T follicular helper cell (primary cell): ENCODE data around the gene EEA1.
"Not testable (repeated sequence)": the region's sequence is repeated elsewhere in the genome, so short reads cannot be mapped to it uniquely, and the experiment has no call there.

ENCODE experiments used
- DNase-seq: peaks from one replicate; pipeline ENCODE4 v3.0.0-alpha.2; 2020; ENCODE audit warnings: low read depth
- total RNA-seq, 2 experiments: gene quantifications; one replicate each; lab custom pipeline; 2026; lab: John Stamatoyannopoulos, UW

The EEA1 gene
- total RNA-seq = 37.9 to 51.4 reads per million in 2 experiments

DNA sequence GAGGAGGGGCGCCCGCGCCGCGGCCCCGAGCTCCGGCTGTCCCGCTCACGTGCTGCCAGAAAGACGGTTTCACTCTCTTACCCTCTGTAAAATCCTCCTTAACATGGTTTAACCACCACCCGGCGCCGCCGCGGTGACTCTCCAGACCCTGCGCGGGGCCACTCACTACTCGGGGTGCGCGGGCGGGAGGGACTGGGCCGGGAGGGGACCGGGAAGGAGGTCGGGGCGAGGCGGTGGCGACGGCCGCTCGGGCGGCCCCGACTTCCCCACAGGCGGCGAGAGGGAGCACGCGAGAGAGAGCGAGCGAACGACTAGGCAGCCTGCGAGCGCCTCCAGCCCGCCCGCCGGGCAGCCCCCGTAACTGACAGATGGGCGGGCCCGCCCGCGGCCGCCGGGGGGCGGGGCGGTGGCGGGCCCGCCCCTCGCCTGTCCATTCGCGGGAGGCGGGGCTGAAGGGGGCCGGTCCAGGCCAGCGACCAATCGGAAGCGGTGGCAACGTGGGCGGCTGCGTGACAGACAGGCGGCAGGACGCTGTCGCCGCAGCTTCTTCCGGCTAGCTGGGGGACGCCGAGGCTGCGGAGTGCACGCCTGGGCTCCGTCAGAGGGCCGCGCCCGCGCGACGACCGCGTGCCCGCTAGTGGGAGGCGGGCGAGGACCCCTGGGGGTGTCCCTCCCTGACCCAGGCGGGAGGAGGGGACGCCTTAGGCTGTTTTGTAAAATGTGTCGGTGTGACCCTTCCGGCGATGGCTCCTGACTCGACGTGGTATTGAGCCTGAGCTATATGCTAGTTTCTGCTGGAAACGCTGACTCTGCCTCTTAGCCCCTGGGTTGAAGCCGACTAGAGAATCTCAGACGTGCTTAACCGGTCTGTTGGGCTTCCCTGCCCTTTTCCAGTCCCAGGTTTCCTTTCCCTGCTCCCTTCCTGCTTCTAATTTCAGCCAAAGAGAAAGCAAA, at the start of gene EEA1:
Gene EEA1 (minus strand): TSS at position 334 of the 954 bp plus-strand sequence. CDS start 229 bp downstream, at position 105.
- DNase-seq = peak; percentile 89

DNA sequence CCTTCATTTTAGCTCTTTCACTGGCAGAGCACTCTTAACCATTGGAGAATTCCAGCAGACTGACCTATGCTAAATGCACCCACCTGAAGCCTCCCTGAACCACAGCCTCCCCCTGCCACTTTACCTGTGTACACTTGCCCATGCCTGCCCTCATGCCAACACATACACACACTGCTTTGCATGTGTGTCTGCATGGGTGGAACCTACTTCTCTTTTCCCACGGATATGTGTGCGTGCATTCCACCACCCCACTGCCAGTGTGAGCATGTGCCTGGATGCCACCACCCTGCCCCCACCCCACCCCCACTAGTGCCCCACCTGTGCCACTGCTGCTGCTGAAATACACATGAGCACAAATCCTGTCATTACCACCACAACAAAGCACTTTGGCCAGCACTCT, 49.5 kb upstream of the EEA1 start:
- DNase-seq = no peak

DNA sequence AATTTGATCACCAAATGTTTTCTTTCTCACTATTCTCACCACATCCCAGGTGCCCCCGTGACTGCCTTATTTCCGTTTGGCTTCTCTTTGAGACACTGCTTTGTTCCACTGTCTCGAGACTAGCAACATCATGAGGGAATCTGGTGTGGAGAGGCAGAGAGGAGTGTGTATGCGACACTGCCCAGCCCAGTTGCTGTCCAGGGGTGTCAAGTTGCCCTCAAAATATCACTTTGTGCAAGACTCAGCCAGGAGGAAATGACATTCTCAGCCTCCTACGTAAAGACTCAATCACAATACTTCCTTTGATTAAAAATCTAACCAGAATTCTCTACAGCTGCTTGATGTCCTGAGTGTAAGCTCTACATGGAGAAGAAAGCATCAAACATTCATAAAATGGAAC, 48.2 kb upstream of the EEA1 start:
- no peak for DNase-seq

DNA sequence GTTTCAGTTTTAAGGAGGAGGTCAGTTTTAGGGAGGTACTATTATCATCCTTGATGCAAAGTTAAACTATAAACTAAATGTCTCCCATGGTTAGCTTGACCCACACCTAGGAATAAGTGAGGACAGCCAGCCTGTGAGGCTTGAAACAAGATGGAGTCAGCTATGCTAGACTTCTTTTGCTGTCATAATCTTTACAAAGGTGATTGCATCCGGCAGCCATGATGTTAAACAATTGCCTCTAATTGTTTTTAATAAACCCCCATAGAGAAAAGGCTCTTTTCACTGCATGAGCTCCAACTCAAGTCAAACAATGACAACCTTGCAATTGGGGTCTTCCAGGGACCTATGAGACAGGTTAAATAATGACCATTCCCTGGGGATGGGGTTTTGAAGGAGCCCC, 45.7 kb upstream of the EEA1 start:
- DNase-seq = no peak

DNA sequence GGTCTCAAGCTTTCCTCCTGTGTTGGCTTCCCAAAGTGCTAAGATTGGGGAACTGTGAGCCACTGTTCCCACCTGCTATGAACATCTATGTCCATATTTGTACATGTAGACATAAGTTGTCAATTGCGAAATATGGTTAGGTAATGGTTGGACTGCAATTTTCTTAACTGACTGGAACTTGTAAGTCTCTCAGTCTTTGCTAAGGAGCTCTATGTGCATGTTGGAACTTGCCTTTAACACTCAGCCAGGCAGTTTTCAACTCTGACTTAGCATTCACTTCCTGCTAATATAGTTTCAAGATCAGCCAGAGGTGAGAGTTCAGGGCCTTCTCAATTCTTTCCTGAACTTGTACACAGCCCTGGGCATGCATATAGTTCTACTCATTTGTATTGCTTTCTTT, 44.5 kb upstream of the EEA1 start:
- DNase-seq = no peak

DNA sequence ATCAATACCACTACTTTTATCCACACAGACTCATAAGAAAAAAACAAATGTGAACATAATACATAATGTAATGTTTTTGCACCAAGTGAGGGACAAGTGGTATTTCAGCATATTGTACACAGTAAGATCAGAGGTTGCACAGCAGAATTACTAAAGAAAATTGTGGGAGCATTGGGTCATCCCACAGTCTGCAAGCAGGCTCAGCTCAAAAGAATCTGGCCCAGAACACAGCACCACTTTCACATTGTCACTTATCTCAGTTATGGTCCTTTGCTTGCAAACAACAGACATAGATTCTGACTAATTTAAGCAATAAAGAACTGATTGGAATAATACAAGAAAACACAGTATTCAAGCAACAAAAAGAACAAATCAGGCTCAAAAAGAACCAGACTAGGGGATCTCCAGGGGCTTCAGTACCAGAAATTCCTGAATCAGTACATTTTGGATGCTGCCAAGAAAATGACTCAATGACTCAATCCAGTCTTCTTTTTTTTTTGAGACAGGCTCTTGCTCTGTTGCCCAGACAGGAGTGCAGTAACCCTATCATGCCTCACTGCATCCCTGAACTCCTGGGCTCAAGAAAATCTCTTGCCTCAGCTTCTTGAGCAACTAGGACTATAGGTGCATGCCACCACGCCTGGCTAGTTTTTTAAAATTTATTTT, 42.9 kb upstream of the EEA1 start:
- no peak for DNase-seq

DNA sequence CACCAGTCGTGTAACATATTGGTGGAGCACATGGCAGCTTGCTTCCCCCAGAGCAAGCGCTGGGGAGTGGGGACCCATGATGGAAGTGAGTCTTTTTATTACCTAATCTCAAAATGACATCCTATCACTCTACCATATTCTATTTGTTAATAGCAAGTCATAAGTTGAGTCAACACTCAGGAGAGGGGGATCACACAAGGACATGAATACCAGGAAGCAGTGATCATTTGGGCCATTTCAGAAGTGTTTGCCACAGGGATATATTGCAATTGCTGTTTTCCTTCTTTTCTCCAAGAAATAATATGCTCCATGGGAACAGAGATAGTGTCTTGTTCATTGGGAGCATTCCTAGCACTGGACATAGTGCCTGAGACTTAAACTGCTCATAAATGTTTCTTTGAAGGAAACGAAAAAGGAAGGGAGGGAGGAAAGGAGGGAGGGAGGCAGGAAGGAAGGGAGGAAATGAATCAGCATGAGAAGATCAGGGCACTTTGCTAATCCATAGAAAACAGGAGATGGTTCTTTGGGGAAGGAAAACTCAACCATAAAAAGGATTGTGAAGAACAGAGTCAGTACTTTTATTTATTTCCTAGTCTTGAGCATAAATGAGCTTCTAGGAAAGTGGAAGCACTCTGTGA, 39.2 kb upstream of the EEA1 start:
- DNase-seq = no peak

DNA sequence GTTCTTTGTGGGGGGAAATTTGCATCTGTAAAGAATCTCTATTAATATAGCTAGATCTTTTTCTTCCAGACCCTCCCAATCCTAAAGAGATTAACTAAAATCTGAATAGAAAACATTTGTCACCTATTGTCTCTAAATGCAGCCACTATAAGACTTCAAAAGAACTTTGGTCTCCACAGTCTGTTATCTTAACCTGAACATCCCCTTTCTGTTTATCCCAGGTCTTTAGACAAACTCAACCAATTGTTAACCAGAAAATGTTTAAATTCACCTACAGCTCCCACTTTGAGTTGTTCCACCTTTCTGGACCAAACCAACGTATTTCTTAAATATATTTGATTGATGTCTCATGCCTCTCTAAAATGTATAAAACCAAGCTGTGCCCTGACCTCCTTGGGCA, 35.3 kb upstream of the EEA1 start:
- not testable (repeated sequence) for DNase-seq

DNA sequence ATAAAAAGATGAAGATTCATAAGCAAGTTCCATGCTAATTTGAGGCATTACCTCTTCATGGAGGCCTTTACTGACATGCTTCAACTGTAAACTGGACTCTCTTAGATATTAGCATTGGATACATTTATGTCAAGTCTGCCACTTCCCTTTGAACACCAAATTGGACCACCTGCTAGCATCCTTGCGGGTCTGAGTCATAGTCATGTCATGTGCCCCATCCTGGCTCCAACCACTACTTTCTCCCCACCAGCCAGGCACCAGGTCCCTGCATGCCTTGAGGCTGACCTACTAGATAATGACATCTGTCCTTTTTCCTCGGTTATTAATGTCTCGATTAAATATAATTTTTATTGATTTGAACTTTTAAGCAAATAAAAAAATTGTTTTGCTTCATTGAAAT, 32.9 kb upstream of the EEA1 start:
- DNase-seq = no peak

DNA sequence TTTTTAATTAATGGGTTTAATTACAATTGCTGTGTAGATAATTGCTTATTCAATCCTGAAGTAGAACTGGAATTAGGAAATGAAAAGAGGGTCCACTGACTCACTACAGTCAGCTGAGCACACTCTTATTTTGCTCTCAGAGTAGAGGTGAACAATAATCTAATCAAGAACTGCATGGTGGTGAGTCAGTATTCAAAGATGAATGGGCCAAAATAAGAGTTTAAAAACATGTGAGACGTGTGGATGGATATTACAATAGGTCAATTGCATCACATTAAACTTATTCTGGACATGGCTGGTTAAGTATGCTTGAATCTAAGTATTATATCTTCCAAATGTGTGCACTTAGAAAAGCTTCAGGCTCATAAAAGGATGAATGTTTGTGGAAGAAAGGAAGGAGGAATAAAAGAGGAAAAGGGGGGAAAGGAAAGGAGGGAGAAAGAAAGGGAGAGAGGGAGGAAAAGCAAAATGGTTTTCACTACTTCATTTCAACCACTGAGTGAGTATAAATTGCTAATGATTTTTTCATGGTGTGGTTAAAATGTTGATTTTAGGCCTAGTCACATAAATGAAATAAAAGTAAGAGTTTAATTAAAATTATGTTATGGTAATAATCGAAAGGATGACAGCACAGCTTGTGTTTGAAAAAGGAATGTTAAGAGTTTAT, 27.0 kb upstream of the EEA1 start:
- no peak for DNase-seq

DNA sequence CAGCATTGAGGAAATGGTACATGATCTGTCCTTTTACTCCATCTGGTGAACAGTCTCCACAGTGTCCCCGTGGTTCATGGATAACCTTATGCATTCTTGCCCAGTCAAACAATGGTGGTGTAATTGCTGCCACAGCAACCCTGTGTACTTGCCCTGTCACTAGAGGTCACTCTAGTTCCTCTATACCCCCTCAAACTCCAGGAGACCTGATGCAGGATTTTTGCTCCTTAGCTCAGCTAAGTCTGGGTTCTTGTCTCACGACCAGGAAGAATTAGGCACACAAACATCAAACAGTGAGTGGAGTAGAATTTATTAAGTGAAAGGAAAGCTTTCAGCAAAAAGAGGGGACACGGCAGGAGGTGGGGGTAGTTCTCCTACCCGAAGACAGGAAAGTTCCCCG, 24.7 kb upstream of the EEA1 start:
- no peak for DNase-seq

DNA sequence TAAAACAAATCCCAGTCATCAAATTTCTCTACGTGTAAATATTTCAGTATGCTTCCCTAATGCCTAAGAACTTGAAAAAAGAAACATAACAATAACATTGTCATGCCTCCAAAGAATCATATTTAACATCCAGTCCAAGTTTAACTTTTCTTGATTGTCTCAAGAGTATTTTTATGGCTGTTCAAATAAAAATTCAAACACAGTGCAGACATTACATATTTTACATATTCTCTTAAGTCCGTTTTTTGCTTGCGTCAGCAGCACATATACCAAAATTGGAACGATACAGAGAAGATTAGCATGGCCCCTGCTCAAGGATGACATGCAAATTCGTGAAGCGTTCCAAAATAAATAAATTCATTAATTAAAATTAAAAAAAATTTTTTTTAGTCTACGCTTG, 23.3 kb upstream of the EEA1 start:
- no peak for DNase-seq

DNA sequence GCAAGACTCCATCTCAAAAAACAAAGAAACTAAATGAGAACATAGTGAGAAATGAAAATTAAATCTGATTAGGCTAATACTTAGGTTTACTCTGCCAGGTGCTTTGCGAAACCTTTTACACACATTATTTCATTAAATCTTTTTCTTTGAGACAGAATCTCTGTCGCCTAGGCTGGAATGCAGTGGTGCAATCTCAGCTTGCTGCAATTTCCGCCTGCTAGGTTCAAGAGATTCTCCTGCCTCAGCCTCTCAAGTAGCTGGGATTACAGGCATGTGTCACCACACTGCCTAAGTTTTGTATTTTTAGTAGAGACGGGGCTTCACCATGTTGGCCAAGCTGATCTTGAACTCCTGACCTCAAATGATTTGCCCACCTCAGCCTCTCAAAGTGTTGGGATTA, 21.9 kb upstream of the EEA1 start:
- no peak for DNase-seq

DNA sequence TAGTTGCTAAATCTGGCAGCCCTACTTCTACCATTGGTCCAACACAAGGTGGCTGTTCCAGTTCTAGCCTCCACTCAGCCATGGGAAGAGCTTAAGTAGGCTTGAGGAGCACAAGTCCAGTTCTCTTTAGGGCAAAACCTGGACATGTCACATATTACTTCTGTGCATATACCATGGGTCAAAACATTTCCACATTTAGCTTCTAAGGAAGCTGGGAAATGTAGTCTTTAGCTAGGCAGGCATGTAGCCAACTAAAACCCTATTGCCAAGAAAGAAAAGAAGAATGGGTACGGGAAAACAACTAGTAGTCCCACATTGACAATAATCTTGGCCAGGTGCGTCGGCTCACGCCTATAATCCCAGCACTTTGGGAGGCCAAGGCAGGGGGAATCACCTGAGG, 20.9 kb upstream of the EEA1 start:
- DNase-seq = no peak

DNA sequence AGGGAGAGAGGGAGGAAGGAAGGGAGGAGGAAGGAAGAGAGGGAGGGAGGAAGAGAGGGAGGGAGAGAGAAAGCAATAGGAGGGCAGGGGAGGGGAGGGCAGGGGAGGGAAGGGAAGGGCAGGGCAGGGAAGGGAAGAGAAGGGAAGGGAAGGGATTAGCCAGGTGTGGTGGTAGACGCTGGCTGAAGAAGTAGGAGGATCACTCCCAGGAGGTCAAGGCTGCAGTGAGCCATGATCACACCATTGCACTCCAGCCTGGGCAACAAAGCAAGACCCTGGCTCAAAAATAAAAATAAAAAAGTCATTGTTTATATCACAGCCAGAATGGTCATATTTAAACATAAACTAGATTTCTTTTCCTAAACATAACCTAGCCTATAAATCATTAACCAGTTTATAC, 20.4 kb upstream of the EEA1 start:
- no peak for DNase-seq

DNA sequence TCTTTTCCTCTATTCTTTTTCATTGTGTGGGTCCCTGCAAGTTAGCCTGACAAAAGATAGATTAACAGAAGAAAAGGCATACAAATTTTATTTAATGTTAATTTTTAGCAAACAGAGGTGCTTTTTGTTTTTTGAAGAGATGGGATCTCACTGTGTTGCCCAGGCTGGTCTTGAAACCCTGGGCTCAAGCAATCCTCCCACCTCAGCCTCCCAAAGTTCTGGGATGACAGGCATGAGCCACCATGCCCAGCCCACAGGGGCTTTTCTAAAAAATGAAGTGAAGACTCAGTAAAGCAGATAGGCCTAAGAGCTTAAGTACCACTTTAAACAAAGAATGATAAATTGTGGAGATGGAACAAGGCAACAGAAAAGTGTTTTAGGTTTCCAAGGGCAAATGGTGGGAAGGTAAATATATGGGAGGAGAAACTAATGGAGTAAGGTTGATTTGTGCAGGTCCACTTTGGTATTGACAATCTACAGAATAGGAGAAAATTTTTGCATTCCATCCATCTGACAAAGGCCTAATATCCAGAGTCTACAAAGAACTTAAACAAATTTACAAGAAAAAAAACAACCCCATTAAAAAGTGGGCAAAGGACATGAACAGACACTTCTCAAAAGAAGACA, 18.6 kb upstream of the EEA1 start:
- no peak for DNase-seq

DNA sequence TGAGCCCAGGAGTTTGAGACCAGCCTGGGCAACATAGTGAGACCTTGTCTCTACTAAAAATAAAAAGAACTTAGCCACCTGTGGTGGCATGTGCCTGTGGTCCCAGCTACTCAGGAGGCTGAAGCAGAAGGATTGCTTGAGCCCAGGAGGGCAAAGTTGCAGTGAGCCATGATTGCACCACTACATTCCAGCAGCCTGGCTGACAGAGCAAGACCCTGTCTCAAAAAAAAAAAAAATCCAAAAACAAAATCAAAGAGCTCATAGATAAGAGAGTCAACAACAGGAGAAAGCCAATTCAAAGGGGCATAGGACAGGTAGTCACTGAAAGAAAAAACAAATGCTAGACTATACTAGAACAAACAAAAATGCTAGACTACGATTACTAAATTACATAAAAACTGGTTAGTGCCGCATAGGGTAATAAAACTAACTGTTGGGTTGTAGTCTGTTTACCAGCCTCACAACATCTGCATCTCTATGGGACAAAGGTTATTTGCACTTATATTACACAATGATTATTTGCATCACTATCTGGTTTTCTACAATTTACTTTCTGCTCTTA, 16.6 kb upstream of the EEA1 start:
- no peak for DNase-seq

DNA sequence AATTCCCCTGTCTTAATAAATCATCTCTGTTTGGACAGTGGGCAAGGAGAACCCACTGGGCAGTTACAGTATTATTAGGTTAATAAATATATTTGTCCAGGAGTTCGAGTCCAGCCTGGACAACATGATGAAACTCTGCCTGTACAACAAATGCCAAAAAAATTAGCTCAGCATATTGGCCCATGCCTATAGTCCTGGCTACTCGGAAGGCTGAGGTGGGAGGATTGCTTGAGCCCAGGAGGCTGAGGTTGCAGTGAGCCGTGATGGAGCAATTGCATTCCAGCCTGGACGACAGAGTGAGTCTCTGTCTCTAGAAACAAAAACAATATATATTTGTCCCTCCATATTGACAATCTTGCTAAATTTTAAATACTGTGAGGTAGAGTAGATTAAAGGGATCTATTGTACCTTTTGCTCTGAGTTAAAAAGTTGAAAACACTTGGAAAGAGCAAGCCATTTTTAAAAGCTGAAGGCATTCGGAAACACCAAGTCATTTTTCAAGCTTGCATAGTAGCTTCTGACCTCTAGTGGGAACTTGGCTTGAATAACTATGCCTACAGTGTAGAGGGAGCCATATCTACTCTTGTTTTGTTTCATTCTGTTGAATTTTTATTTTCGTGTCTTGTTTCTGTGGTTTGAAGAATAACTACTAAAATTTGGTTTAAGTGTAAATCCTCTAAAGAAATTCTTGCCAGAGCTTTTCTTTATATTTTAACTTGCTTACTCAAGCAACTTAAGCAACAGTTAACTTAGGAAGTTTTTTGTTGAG, 14.6 kb upstream of the EEA1 start:
- DNase-seq = no peak

DNA sequence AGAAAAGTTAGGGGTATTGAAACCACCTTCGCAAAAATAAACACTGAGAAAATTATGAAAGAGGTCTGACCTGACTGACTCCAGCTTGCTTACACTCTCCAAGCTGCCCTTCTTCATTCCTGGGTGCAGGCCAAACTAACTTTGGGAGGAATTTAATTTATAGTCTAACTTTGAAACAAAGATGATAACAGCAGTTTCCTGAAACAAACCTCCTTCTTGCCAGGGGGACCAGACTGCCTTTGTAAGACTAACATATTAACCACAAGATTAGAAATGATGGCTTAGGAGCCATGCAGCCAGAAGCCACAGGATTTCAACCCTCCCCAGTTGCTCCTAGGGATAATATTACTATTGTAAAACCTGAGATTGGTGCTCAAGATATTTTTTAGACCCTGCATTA, 13.8 kb upstream of the EEA1 start:
- no peak for DNase-seq

DNA sequence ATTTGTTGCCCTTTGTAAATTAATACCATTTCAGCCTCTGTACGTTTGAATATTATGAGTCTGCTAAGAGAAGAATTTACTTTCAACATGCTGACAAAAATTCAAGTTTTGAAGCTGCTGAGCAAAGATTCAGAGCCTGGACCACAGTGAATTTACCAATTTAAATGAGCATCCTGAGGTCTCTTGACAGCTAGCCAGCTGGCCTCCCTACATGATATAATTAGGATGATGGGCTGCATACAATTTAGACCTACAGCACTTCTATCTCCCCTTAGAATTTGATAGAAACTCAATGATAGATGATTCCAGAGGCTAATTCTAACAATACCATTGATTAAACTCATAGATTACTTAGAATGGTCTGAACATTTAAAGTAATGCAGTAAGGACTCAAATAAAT, 10.0 kb upstream of the EEA1 start:
- DNase-seq = no peak

DNA sequence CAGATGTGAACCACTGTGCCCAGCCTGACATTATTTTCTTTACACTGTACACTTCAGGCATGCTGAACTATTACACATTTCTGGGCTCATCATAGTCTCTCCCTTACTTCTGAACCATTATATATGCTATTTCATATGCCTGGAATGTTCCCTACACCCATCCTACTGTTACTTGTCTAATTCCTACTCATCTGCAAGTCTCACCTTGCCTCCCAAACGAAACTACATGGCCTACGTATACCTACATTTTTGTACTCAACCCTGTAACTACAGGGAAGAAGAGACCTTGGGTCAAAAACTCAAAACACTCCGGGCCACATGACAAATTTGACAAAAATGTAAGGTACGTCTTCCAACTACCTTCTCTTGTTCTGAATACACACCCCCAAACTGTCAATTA, 9.5 kb upstream of the EEA1 start:
- no peak for DNase-seq
